Measurements from ENCODE around the gene ERN2.

Gene ERN2

GRCh38 chr16:23716484-23716883 is 3.5 kb upstream of the ERN2 start:
- no peak for DNase-seq

GRCh38 chr16:23711785-23712184 is 1.2 kb downstream of the ERN2 start:
- no peak for DNase-seq

- DNase-seq: no peak
Observed at GRCh38 chr16:23710504-23710903, 2.5 kb downstream of the ERN2 start.

GRCh38 chr16:23710008-23710407 is 3.0 kb downstream of the ERN2 start:
- no peak for DNase-seq

GRCh38 chr16:23709536-23709935 is 3.5 kb downstream of the ERN2 start:
- no peak for DNase-seq

- DNase-seq: no peak
Observed at GRCh38 chr16:23706439-23706838, 6.6 kb downstream of the ERN2 start.

GRCh38 chr16:23705517-23705902 is 7.5 kb downstream of the ERN2 start:
- DNase-seq: no peak

GRCh38 chr16:23704772-23705516 is 8.1 kb downstream of the ERN2 start:
- DNase-seq: no peak

- no peak for DNase-seq
Observed at GRCh38 chr16:23702951-23703350, 10.1 kb downstream of the ERN2 start.

- no peak for DNase-seq
Observed at GRCh38 chr16:23701045-23701444, 12.0 kb downstream of the ERN2 start.

- no peak for DNase-seq
Observed at GRCh38 chr16:23700509-23700908, 12.5 kb downstream of the ERN2 start.

GRCh38 chr16:23700093-23700492 is 12.9 kb downstream of the ERN2 start:
- DNase-seq: no peak

GRCh38 chr16:23699100-23699499 is 13.9 kb downstream of the ERN2 start:
- no peak for DNase-seq

- no peak for DNase-seq
Observed at GRCh38 chr16:23695756-23696155, 17.3 kb downstream of the ERN2 start.

GRCh38 chr16:23694644-23695373 is 18.2 kb downstream of the ERN2 start:
- peak; percentile 30 for DNase-seq

GRCh38 chr16:23694265-23694643 is 18.8 kb downstream of the ERN2 start:
- no peak for DNase-seq

- DNase-seq: no peak
Observed at GRCh38 chr16:23692190-23692837, 20.7 kb downstream of the ERN2 start.

GRCh38 chr16:23691483-23692189 is 21.4 kb downstream of the ERN2 start:
- peak; percentile 24 for DNase-seq

- no peak for DNase-seq
Observed at GRCh38 chr16:23690771-23691482, 22.1 kb downstream of the ERN2 start.

GRCh38 chr16:23689442-23690187 is 23.4 kb downstream of the ERN2 start:
- DNase-seq: no peak

- DNase-seq: no peak
Observed at GRCh38 chr16:23687034-23687808, 25.8 kb downstream of the ERN2 start.

Measured in fibroblast of skin of right biceps (primary cell).